HCT116 (cell line): ENCODE measurements around the gene IGLL5. TPM values are rescaled to one million over a fixed set of nuclear protein-coding genes. Genes with fewer than 3 reads are reported as not detected.
"Not testable (repeated sequence)": the region's sequence is repeated elsewhere in the genome, so short reads cannot be mapped to it uniquely, and the experiment has no call there.

Experiments
- ATAC-seq: fragments of 200-7000 bp; cut with Tn5 transposase; 2 replicates; pipeline ENCODE4 v1.9.1; 2020; ENCODE audit warnings: mild to moderate bottlenecking, moderate library complexity
- BruUV-seq: library from RNA; stranded (reverse); fragments of 400-500 nt; replicated peaks from 2 replicates; lab custom pipeline; 2021; lab: Mats Ljungman, UMichigan
- CTCF ChIA-PET: fragments of 300-600 bp; sonication (Branson Sonifier 250); formaldehyde crosslinking; loops from one replicate; lab custom pipeline; 2021; ENCODE audit warnings: antibody characterized with exemption; lab: Charles Lee
- POLR2A ChIA-PET: fragments of 300-600, 350-600 bp; sonication (Branson Sonifier 250); formaldehyde crosslinking; loops from one replicate; lab custom pipeline; 2021; ENCODE audit warnings: antibody characterized with exemption; lab: Charles Lee
- RAD21 ChIA-PET, 2 experiments: fragments of 300-600 bp; sonication (Branson Sonifier 250); formaldehyde crosslinking; loops; one replicate each; lab custom pipeline; 2023; ENCODE audit warnings: low total read pairs in 2 of 2; ENCODE audit not compliant: uncharacterized antibody in 2 of 2, unreplicated experiment in 2 of 2, low non-redundant PET in 1 of 2; lab: Charles Lee
- DNase-seq: peaks from one replicate; pipeline ENCODE4 v3.0.0-alpha.2; 2010; ENCODE audit warnings: low read depth, low spot score
- H2AFZ ChIP-seq: fragments of 200-600 bp; shearing (Covaris generic), sonication (generic); 2 replicates; pipeline ENCODE4 v1.6.1; 2017; ENCODE audit warnings: low read depth, mixed run types, mixed read lengths, antibody characterized with exemption, low read length; ENCODE audit not compliant: poor library complexity, severe bottlenecking
- H3K27ac ChIP-seq: 2 replicates; pipeline ENCODE4 v1.5.1; 2012; ENCODE audit warnings: low read depth, low read length
- H3K27me3 ChIP-seq: fragments of 200-600 bp; sonication (generic); 2 replicates; pipeline ENCODE4 v1.6.1; 2016; ENCODE audit warnings: mixed run types, low read length, mixed read lengths; ENCODE audit not compliant: insufficient read depth
- H3K36me3 ChIP-seq, 2 experiments: fragments of 200-500 bp in 1 of 2; fragments of 200-600 bp in 1 of 2; sonication (Bioruptor generic) in 1 of 2; sonication (generic) in 1 of 2; 2 replicates each; pipeline versions ENCODE4 v1.5.1 to v1.6.1; 2014 to 2016; ENCODE audit warnings: low read length in 2 of 2, inconsistent platforms in 1 of 2, mixed read lengths in 1 of 2, mixed run types in 1 of 2; ENCODE audit not compliant: insufficient read depth in 2 of 2, control insufficient read depth in 1 of 2
- H3K4me1 ChIP-seq, 2 experiments: fragments of 200-600 bp in 1 of 2; sonication (generic) in 1 of 2; 2 replicates each; pipeline versions ENCODE4 v1.5.1 to v1.6.1; 2012 to 2017; ENCODE audit warnings: low read length in 2 of 2, inconsistent platforms in 1 of 2, mild to moderate bottlenecking in 1 of 2, mixed read lengths in 1 of 2, mixed run types in 1 of 2, moderate library complexity in 1 of 2; ENCODE audit not compliant: insufficient read depth in 2 of 2, control insufficient read depth in 1 of 2
- H3K4me2 ChIP-seq: fragments of 200-600 bp; sonication (generic); 2 replicates; pipeline ENCODE4 v1.6.1; 2017; ENCODE audit warnings: mixed run types, low read length, mixed read lengths
- H3K4me3 ChIP-seq, 2 experiments: fragments of 200-600 bp in 1 of 2; sonication (generic) in 1 of 2; replicated peaks in 1 of 2; 2 replicates each; pipeline ENCODE4 v1.5.1; 2011 to 2016; ENCODE audit warnings: low read length in 2 of 2, control low read depth in 1 of 2, low read depth in 1 of 2, mild to moderate bottlenecking in 1 of 2, mixed read lengths in 1 of 2, mixed run types in 1 of 2
- H3K79me2 ChIP-seq: fragments of 200-600 bp; sonication (generic); 2 replicates; pipeline ENCODE4 v1.6.1; 2017; ENCODE audit warnings: mild to moderate bottlenecking, mixed run types, low read length, moderate library complexity, mixed read lengths; ENCODE audit not compliant: insufficient read depth
- H3K9ac ChIP-seq: fragments of 200-600 bp; sonication (generic); 2 replicates; pipeline ENCODE4 v1.6.1; 2016; ENCODE audit warnings: low read length, mixed read lengths
- H3K9me2 ChIP-seq: fragments of 200-600 bp; sonication (generic), shearing (Covaris generic); 2 replicates; pipeline ENCODE4 v1.6.1; 2017; ENCODE audit warnings: mixed run types, mild to moderate bottlenecking, moderate library complexity; ENCODE audit not compliant: insufficient read depth
- H3K9me3 ChIP-seq, 2 experiments: fragments of 200-500 bp in 1 of 2; fragments of 200-600 bp in 1 of 2; sonication (Bioruptor generic) in 1 of 2; sonication (generic) in 1 of 2; 2 replicates each; pipeline ENCODE4 v1.6.1; 2014 to 2017; ENCODE audit warnings: low read length in 2 of 2, mixed read lengths in 2 of 2, inconsistent platforms in 1 of 2, low read depth in 1 of 2, mild to moderate bottlenecking in 1 of 2, mixed run types in 1 of 2, moderate library complexity in 1 of 2; ENCODE audit not compliant: control insufficient read depth in 1 of 2, insufficient read depth in 1 of 2
- H4K20me1 ChIP-seq: fragments of 200-600 bp; sonication (generic), shearing (Covaris generic); 2 replicates; pipeline ENCODE4 v1.6.1; 2017; ENCODE audit warnings: mixed run types, mild to moderate bottlenecking, moderate library complexity; ENCODE audit not compliant: insufficient read depth
- CEBPB ChIP-seq: IDR thresholded peaks from 2 replicates; pipeline ENCODE4 v1.6.1; 2012; ENCODE audit warnings: low read depth
- FOSL1 ChIP-seq: IDR thresholded peaks from 2 replicates; pipeline ENCODE4 v1.6.1; 2012; ENCODE audit warnings: low read depth
- JUND ChIP-seq: IDR thresholded peaks from 2 replicates; pipeline ENCODE4 v1.6.1; 2012
- POLR2A ChIP-seq: IDR thresholded peaks from 2 replicates; pipeline ENCODE4 v1.7.0; 2011; ENCODE audit warnings: borderline replicate concordance; ENCODE audit not compliant: insufficient read depth, insufficient read length; ENCODE audit errors: extremely low read depth
- ZBTB33 ChIP-seq: IDR thresholded peaks from 2 replicates; pipeline ENCODE4 v1.6.1; 2011; ENCODE audit warnings: mild to moderate bottlenecking, low read length, moderate library complexity; ENCODE audit not compliant: insufficient replicate concordance; ENCODE audit errors: extremely low read depth
- ZNF274 ChIP-seq: fragments of 200-500 bp; sonication (Bioruptor generic); IDR thresholded peaks from 2 replicates; pipeline ENCODE4 v1.6.1; 2014; ENCODE audit warnings: mild to moderate bottlenecking, low read depth, low read length, inconsistent platforms
- intact Hi-C: fragments of 100-400 bp; cut with micrococcal nuclease; formaldehyde crosslinking; loops from 2 replicates; pipeline ENCODE4 v1.10.0; 2022
- total RNA-seq: library from RNA; stranded (reverse); gene quantifications from one replicate; pipeline ENCODE4 v1.2.1, GENCODE V29; 2021; ENCODE audit not compliant: unreplicated experiment

The IGLL5 gene
- total RNA-seq, 1 experiment from 2014 or later: not detected

DNA sequence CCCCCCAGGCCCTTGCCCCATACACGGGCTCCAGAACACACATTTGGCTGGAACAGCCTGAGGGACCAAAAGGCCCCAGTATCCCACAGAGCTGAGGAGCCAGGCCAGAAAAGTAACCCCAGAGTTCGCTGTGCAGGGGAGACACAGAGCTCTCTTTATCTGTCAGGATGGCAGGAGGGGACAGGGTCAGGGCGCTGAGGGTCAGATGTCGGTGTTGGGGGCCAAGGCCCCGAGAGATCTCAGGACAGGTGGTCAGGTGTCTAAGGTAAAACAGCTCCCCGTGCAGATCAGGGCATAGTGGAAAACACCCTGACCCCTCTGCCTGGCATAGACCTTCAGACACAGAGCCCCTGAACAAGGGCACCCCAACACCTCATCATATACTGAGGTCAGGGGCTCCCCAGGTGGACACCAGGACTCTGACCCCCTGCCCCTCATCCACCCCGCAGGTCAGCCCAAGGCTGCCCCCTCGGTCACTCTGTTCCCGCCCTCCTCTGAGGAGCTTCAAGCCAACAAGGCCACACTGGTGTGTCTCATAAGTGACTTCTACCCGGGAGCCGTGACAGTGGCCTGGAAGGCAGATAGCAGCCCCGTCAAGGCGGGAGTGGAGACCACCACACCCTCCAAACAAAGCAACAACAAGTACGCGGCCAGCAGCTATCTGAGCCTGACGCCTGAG, 13.1 kb downstream of the IGLL5 start:
- H3K4me3 ChIP-seq, DNase-seq, intact Hi-C loops, H3K79me2 ChIP-seq, H3K27ac ChIP-seq, H4K20me1 ChIP-seq, H3K4me2 ChIP-seq, H3K9me3 ChIP-seq, RAD21 ChIA-PET, BruUV-seq, H3K4me1 ChIP-seq, H3K36me3 ChIP-seq, ATAC-seq, CTCF ChIA-PET, H3K9me2 ChIP-seq, POLR2A ChIA-PET, H3K9ac ChIP-seq, H2AFZ ChIP-seq: not testable (repeated sequence)
- peaks cover 37% of the 10 kb centered on the region for H3K27me3 ChIP-seq

- Histone ChIP-seq H3K79me2 (no peaks in the 10 kb centered on the region), H2AFZ (no peak overlapping the region), H3K9ac (no peak overlapping the region), H3K4me1 (no peaks in the 10 kb centered on the region), H3K27ac (no peak overlapping the region), H3K4me3 (no peak overlapping the region), H3K9me2 (no peaks in the 10 kb centered on the region), H4K20me1 (no peaks in the 10 kb centered on the region), H3K36me3 (no peaks in the 10 kb centered on the region), H3K9me3 (no peaks in the 10 kb centered on the region), H3K4me2 (no peak overlapping the region), H3K27me3 (peaks cover 27% of the 10 kb centered on the region)
- DNase-seq (no peak), ATAC-seq (no peak)
- ChIA-PET RAD21 (no interaction called here), CTCF (no interaction called here), POLR2A (no interaction called here)
- no TSS peak for BruUV-seq
- intact Hi-C loops: no loop called here
- TF ChIP-seq POLR2A: no peak
- TF ChIP-seq JUND: no peak
- no peak for TF ChIP-seq FOSL1
- TF ChIP-seq ZBTB33: no peak
- TF ChIP-seq ZNF274: no peak
- no peak for TF ChIP-seq CEBPB
Observed at GRCh38 chr22:22901578-22902218, 14.1 kb downstream of the IGLL5 start.
